Measurements from ENCODE around the gene PRR19. TPM values are rescaled to one million over a fixed set of nuclear protein-coding genes. Genes with fewer than 3 reads are reported as not detected.

PRR19 gene
- total RNA-seq, 1 experiment from 2014 or later: 0.93 TPM

DNA sequence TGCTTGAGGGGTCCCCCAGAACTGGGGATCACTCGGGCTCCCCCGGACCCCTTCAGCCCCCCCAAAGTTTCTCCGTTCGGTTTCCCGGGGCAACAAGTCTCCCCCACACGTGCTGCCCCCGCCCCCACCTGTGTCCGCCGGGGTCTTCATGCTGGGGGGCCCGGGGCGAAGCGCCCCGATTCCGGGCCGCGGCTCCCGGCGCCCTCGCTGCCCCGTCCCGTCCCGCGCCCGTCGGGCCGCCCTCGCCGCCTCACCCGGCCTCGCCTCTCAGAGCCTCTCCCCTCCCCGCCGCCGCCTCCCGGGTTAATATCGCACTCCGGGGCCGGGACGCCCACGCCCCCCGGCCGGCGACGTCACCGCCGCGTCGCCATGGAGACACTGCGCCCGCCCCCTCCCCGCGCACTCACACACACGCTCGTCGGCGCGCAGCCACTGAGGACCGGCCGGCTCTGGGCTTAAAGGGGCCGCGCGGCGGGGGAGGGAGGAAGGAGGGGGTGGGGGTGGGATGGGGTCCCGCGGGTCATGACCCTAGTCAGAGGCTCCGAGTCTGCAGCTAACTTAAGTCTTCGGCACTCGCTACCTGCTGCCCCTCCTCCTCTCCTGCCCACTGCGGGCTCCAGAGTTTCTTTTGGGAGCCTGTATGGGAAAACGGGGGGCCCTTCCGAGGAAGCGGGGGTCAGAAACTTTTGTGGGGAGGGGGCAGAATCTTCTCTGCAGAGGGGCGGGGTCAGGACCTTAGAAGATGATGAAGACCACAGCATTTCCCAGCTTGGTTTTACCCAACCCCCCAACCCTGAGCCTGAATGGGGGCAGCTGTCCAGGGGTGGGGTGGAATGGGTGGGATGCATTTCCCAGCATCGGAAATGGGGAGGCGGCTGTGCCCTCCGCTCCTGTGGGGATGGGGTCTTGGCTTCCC is 46.8 kb upstream of the PRR19 start, which contains the start of gene ERF:
Gene ERF (minus strand): TSS at position 279 of the 916 bp plus-strand sequence. CDS start 129 bp downstream, at position 150.
- H2AFZ ChIP-seq (ENCODE audit: low read depth, low read length, poor library complexity, severe bottlenecking): no peak within 1 kb of the TSS
- ATAC-seq: peak; percentile 69
- H3K79me2 ChIP-seq (ENCODE audit: insufficient read depth, low read length): peaks cover 44% of the 10 kb centered on the region
- H3K9ac ChIP-seq (ENCODE audit: low read length): peak within 1 kb of the TSS; percentile 100
- RAD21 ChIA-PET (ENCODE audit: low non-redundant PET in 1 of 2, low total read pairs in 2 of 2, uncharacterized antibody in 2 of 2, unreplicated experiment in 2 of 2): no interaction called here
- POLR2A ChIA-PET: interaction anchor here (1.2 to 1.7 kb wide), 2 partner anchors 8 to 24 kb away, joined by 3 to 6 read pairs; no protein-coding TSS in a partner anchor
- H3K27ac ChIP-seq (ENCODE audit: low read depth, low read length): peak within 1 kb of the TSS; percentile 99
- H3K4me2 ChIP-seq (ENCODE audit: low read length): peak within 1 kb of the TSS; percentile 96
- intact Hi-C loops (cut with micrococcal nuclease): no loop called here
- H3K36me3 ChIP-seq (ENCODE audit: control insufficient read depth in 1 of 2, insufficient read depth in 2 of 2, low read length in 2 of 2): peaks cover 0 to 3% of the 10 kb centered on the region in 2 experiments; a peak in 2 of 4 replicates
- H3K9me3 ChIP-seq (ENCODE audit: control insufficient read depth in 1 of 2, insufficient read depth in 1 of 2, low read depth in 1 of 2, low read length in 2 of 2): no peaks in the 10 kb centered on the region
- BruUV-seq (replicated peaks): no TSS peak
- no peaks in the 10 kb centered on the region for H3K27me3 ChIP-seq (ENCODE audit: insufficient read depth, low read length)
- H3K4me1 ChIP-seq (ENCODE audit: control insufficient read depth in 1 of 2, insufficient read depth in 2 of 2, low read length in 2 of 2): peaks cover 45 to 62% of the 10 kb centered on the region in 2 experiments
- no peaks in the 10 kb centered on the region for H3K9me2 ChIP-seq (ENCODE audit: insufficient read depth)
- H3K4me3 ChIP-seq (replicated peaks in 1 of 2; ENCODE audit: low read depth in 1 of 2, low read length in 2 of 2): peak within 1 kb of the TSS; percentile 94 to 96
- DNase-seq (ENCODE audit: low read depth, low spot score): peak; percentile 65
- CTCF ChIA-PET: no interaction called here
- H4K20me1 ChIP-seq (ENCODE audit: insufficient read depth): peaks cover 3% of the 10 kb centered on the region; the same call in 1 of the 2 replicates
- no peak for TF ChIP-seq CBX3 (IDR thresholded peaks at IDR 0.05; ENCODE audit: low read depth)
- TF ChIP-seq, protein P1, sequence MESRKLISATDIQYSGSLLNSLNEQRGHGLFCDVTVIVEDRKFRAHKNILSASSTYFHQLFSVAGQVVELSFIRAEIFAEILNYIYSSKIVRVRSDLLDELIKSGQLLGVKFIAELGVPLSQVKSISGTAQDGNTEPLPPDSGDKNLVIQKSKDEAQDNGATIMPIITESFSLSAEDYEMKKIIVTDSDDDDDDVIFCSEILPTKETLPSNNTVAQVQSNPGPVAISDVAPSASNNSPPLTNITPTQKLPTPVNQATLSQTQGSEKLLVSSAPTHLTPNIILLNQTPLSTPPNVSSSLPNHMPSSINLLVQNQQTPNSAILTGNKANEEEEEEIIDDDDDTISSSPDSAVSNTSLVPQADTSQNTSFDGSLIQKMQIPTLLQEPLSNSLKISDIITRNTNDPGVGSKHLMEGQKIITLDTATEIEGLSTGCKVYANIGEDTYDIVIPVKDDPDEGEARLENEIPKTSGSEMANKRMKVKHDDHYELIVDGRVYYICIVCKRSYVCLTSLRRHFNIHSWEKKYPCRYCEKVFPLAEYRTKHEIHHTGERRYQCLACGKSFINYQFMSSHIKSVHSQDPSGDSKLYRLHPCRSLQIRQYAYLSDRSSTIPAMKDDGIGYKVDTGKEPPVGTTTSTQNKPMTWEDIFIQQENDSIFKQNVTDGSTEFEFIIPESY (IDR thresholded peaks at IDR 0.05; ENCODE audit: extremely low read depth, insufficient replicate concordance, low read length): no peak
- peak; percentile 74 for TF ChIP-seq SP1 (IDR thresholded peaks at IDR 0.05; ENCODE audit: low read depth)
- TF ChIP-seq, protein P2, sequence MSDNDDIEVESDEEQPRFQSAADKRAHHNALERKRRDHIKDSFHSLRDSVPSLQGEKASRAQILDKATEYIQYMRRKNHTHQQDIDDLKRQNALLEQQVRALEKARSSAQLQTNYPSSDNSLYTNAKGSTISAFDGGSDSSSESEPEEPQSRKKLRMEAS (IDR thresholded peaks at IDR 0.05): no peak; the same call in 1 of the 2 replicates
- TF ChIP-seq RAD21 (IDR thresholded peaks at IDR 0.05; ENCODE audit: low read depth): no peak
- peak; percentile 95 for TF ChIP-seq POLR2AphosphoS5 (IDR thresholded peaks at IDR 0.05; ENCODE audit: low read depth, low read length)
- no peak for TF ChIP-seq ZFX (IDR thresholded peaks at IDR 0.05)
- TF ChIP-seq, protein P3, sequence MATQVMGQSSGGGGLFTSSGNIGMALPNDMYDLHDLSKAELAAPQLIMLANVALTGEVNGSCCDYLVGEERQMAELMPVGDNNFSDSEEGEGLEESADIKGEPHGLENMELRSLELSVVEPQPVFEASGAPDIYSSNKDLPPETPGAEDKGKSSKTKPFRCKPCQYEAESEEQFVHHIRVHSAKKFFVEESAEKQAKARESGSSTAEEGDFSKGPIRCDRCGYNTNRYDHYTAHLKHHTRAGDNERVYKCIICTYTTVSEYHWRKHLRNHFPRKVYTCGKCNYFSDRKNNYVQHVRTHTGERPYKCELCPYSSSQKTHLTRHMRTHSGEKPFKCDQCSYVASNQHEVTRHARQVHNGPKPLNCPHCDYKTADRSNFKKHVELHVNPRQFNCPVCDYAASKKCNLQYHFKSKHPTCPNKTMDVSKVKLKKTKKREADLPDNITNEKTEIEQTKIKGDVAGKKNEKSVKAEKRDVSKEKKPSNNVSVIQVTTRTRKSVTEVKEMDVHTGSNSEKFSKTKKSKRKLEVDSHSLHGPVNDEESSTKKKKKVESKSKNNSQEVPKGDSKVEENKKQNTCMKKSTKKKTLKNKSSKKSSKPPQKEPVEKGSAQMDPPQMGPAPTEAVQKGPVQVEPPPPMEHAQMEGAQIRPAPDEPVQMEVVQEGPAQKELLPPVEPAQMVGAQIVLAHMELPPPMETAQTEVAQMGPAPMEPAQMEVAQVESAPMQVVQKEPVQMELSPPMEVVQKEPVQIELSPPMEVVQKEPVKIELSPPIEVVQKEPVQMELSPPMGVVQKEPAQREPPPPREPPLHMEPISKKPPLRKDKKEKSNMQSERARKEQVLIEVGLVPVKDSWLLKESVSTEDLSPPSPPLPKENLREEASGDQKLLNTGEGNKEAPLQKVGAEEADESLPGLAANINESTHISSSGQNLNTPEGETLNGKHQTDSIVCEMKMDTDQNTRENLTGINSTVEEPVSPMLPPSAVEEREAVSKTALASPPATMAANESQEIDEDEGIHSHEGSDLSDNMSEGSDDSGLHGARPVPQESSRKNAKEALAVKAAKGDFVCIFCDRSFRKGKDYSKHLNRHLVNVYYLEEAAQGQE (IDR thresholded peaks at IDR 0.05; ENCODE audit: low read depth): no peak
- TF ChIP-seq JUND (IDR thresholded peaks at IDR 0.05): no peak
- TF ChIP-seq SRF (IDR thresholded peaks at IDR 0.05; ENCODE audit: low read depth): no peak
- no peak for TF ChIP-seq ZNF274 (IDR thresholded peaks at IDR 0.05; ENCODE audit: low read depth, low read length)
- no peak for TF ChIP-seq EZH2 (IDR thresholded peaks at IDR 0.05)
- no peak for TF ChIP-seq YY1 (IDR thresholded peaks at IDR 0.05; ENCODE audit: extremely low read depth, insufficient replicate concordance, low read depth, low read length)
- TF ChIP-seq TCF7L2 (IDR thresholded peaks at IDR 0.05; ENCODE audit: borderline replicate concordance, extremely low read depth, insufficient read depth, insufficient read length): peak; percentile 83
- TF ChIP-seq CEBPB (IDR thresholded peaks at IDR 0.05; ENCODE audit: low read depth): no peak
- TF ChIP-seq, protein P4, sequence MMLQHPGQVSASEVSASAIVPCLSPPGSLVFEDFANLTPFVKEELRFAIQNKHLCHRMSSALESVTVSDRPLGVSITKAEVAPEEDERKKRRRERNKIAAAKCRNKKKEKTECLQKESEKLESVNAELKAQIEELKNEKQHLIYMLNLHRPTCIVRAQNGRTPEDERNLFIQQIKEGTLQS (IDR thresholded peaks at IDR 0.05): no peak
- no peak for TF ChIP-seq FOSL1 (IDR thresholded peaks at IDR 0.05; ENCODE audit: low read depth)
- no peak for TF ChIP-seq ELF1 (IDR thresholded peaks at IDR 0.05; ENCODE audit: borderline replicate concordance, low read depth)
- peak; percentile 97 for TF ChIP-seq EGR1 (IDR thresholded peaks at IDR 0.05; ENCODE audit: low read depth)
- TF ChIP-seq POLR2A (IDR thresholded peaks at IDR 0.05; ENCODE audit: borderline replicate concordance, extremely low read depth, insufficient read depth, insufficient read length): peak; percentile 53

Data from HCT116 (cell line).